ENCODE measurements around the gene SUSD3. TPM values are rescaled to one million over a fixed set of nuclear protein-coding genes. Genes with fewer than 3 reads are reported as not detected.

Gene SUSD3
- total RNA-seq, 1 experiment from 2014 or later = 11.9 TPM

GRCh38 chr9:93129691-93130500 is 71.4 kb downstream of the SUSD3 start:
- TF ChIP-seq RORB (CRISPR knock-in tag; IDR thresholded peaks at IDR 0.05) (no peak), ZNF423 (CRISPR knock-in tag; IDR thresholded peaks at IDR 0.05) (no peak), IRF2 (CRISPR knock-in tag; IDR thresholded peaks at IDR 0.05; ENCODE audit: borderline replicate concordance, low read depth) (no peak), FOXJ3 (CRISPR knock-in tag; IDR thresholded peaks at IDR 0.05; ENCODE audit: borderline replicate concordance) (no peak), OVOL2 (CRISPR knock-in tag; IDR thresholded peaks at IDR 0.05; ENCODE audit: borderline replicate concordance) (no peak), E2F5 (CRISPR knock-in tag; IDR thresholded peaks at IDR 0.05) (no peak), KAT7 (CRISPR knock-in tag; IDR thresholded peaks at IDR 0.05; ENCODE audit: borderline replicate concordance) (no peak)
- TF ChIP-seq, protein P1, sequence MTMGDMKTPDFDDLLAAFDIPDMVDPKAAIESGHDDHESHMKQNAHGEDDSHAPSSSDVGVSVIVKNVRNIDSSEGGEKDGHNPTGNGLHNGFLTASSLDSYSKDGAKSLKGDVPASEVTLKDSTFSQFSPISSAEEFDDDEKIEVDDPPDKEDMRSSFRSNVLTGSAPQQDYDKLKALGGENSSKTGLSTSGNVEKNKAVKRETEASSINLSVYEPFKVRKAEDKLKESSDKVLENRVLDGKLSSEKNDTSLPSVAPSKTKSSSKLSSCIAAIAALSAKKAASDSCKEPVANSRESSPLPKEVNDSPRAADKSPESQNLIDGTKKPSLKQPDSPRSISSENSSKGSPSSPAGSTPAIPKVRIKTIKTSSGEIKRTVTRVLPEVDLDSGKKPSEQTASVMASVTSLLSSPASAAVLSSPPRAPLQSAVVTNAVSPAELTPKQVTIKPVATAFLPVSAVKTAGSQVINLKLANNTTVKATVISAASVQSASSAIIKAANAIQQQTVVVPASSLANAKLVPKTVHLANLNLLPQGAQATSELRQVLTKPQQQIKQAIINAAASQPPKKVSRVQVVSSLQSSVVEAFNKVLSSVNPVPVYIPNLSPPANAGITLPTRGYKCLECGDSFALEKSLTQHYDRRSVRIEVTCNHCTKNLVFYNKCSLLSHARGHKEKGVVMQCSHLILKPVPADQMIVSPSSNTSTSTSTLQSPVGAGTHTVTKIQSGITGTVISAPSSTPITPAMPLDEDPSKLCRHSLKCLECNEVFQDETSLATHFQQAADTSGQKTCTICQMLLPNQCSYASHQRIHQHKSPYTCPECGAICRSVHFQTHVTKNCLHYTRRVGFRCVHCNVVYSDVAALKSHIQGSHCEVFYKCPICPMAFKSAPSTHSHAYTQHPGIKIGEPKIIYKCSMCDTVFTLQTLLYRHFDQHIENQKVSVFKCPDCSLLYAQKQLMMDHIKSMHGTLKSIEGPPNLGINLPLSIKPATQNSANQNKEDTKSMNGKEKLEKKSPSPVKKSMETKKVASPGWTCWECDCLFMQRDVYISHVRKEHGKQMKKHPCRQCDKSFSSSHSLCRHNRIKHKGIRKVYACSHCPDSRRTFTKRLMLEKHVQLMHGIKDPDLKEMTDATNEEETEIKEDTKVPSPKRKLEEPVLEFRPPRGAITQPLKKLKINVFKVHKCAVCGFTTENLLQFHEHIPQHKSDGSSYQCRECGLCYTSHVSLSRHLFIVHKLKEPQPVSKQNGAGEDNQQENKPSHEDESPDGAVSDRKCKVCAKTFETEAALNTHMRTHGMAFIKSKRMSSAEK (CRISPR knock-in tag; IDR thresholded peaks at IDR 0.05; ENCODE audit: borderline replicate concordance) = no peak
- H3K9me3 Mint-ChIP-seq = no peaks in the 10 kb centered on the region
- CTCF ChIA-PET = interaction anchor here (0.9 to 1.9 kb wide), 5 partner anchors 10 to 24 kb away, joined by 3 to 9 read pairs (median 4); no protein-coding TSS in a partner anchor
- peaks cover 44% of the 10 kb centered on the region for H3K4me1 Mint-ChIP-seq
- peaks cover 5% of the 10 kb centered on the region for H3K27me3 Mint-ChIP-seq (ENCODE audit: low read depth)
- DNase-seq (ENCODE audit: low spot score) (no peak), ATAC-seq (no peak)
- peaks cover under 1% of the 10 kb centered on the region; the same call in 1 of the 2 replicates for H3K36me3 Mint-ChIP-seq
- H3K27ac Mint-ChIP-seq = no peak overlapping the region; the same call in 1 of the 2 replicates
- POLR2A ChIA-PET = interaction anchor here (0.7 kb wide), 1 partner anchor 35 kb away, joined by 3 read pairs; no protein-coding TSS in a partner anchor
- no peak overlapping the region for H3K4me3 Mint-ChIP-seq

GRCh38 chr9:93130861-93131481 is 72.5 kb downstream of the SUSD3 start:
- Mint-ChIP-seq H3K9me3 (no peaks in the 10 kb centered on the region), H3K27ac (no peak overlapping the region), H3K4me3 (no peak overlapping the region), H3K4me1 (peaks cover 45% of the 10 kb centered on the region), H3K27me3 (ENCODE audit: low read depth) (peaks cover 16% of the 10 kb centered on the region), H3K36me3 (no peaks in the 10 kb centered on the region)
- ATAC-seq (no peak), DNase-seq (ENCODE audit: low spot score) (no peak)
- ChIA-PET POLR2A (no interaction called here), CTCF (interaction anchor here (0.5 to 2.7 kb wide), 4 partner anchors 11 to 23 kb away, joined by 3 to 10 read pairs (median 6); no protein-coding TSS in a partner anchor)
- TF ChIP-seq, protein P2, sequence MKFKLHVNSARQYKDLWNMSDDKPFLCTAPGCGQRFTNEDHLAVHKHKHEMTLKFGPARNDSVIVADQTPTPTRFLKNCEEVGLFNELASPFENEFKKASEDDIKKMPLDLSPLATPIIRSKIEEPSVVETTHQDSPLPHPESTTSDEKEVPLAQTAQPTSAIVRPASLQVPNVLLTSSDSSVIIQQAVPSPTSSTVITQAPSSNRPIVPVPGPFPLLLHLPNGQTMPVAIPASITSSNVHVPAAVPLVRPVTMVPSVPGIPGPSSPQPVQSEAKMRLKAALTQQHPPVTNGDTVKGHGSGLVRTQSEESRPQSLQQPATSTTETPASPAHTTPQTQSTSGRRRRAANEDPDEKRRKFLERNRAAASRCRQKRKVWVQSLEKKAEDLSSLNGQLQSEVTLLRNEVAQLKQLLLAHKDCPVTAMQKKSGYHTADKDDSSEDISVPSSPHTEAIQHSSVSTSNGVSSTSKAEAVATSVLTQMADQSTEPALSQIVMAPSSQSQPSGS (CRISPR knock-in tag; IDR thresholded peaks at IDR 0.05; ENCODE audit: borderline replicate concordance, low read depth) = no peak
- no peak for TF ChIP-seq FOXJ3 (CRISPR knock-in tag; IDR thresholded peaks at IDR 0.05; ENCODE audit: borderline replicate concordance)
- no peak for TF ChIP-seq NR3C1 (CRISPR knock-in tag; conservative IDR thresholded peaks at IDR 0.05; ENCODE audit: low read depth)

DNA sequence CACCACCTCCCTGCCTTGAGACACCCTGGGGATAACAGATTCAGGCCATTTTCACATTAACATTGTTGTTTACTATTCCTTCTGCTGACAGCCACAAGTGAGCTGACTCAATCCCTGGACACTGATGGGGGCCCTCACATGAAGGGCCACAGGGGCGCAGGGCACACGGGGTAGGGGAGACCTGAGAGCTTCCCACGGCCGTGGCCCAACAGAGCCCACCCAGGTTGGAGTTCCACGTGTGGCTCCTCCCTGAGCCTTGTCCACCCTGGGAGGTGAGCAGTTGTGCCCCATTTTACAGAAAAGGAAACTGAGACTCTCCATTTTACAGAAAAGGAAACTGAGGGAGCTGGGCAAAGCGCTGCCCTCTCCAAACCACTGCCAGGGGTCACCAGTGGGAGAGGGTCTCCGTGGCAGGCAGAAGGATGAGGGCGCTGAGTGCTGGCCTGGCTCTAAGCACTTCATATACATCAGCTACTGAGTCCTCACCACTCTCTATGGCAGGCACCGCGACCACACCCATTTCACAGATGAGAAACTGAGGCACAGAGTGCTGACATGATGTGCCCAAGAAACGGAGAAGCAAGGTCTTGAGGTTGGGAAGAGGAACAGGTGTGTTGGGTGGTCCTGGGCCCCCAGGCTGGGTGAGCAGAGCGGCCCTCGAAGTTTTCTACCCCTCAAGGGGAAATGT is 73.2 kb downstream of the SUSD3 start:
- no peak for DNase-seq (ENCODE audit: low spot score)
- H3K9me3 Mint-ChIP-seq = no peaks in the 10 kb centered on the region
- H3K36me3 Mint-ChIP-seq = no peaks in the 10 kb centered on the region
- peaks cover 39% of the 10 kb centered on the region for H3K4me1 Mint-ChIP-seq
- peaks cover 20% of the 10 kb centered on the region for H3K27me3 Mint-ChIP-seq (ENCODE audit: low read depth)
- no peak overlapping the region for H3K4me3 Mint-ChIP-seq
- H3K27ac Mint-ChIP-seq = no peak overlapping the region
- ChIA-PET POLR2A (no interaction called here), CTCF (interaction anchor here (0.5 to 2.7 kb wide), 4 partner anchors 12 to 23 kb away, joined by 3 to 10 read pairs (median 6); no protein-coding TSS in a partner anchor)
- ATAC-seq = no peak
- TF ChIP-seq CDX4 (CRISPR knock-in tag; IDR thresholded peaks at IDR 0.05; ENCODE audit: borderline replicate concordance) = no peak
- TF ChIP-seq ARID4B (CRISPR knock-in tag; IDR thresholded peaks at IDR 0.05; ENCODE audit: borderline replicate concordance) = no peak
- TF ChIP-seq ZSCAN18 (CRISPR knock-in tag; IDR thresholded peaks at IDR 0.05) = no peak
- TF ChIP-seq SOX15 (CRISPR knock-in tag; IDR thresholded peaks at IDR 0.05) = no peak
